Body of pancreas (tissue), 4 donors: Measurements from ENCODE around the gene ANAPC2.

Experiments used
- POLR2A ChIP-seq, 3 donors: fragments of 450-650 bp; IDR thresholded peaks; one replicate each; pipeline ENCODE4 v1.6.1; 2016; ENCODE audit warnings: antibody characterized with exemption in 3 of 3, mild to moderate bottlenecking in 2 of 3
- TF ChIP-seq, protein P1 (sequence below), 7 experiments: fragments of 450-650 bp in 4 of 7; fragments of 200-600 bp in 3 of 7; sonication (generic) in 3 of 7; IDR thresholded peaks; one replicate each; pipeline ENCODE4 v1.5.1; 2016 to 2019; ENCODE audit warnings: antibody characterized with exemption in 7 of 7

DNA sequence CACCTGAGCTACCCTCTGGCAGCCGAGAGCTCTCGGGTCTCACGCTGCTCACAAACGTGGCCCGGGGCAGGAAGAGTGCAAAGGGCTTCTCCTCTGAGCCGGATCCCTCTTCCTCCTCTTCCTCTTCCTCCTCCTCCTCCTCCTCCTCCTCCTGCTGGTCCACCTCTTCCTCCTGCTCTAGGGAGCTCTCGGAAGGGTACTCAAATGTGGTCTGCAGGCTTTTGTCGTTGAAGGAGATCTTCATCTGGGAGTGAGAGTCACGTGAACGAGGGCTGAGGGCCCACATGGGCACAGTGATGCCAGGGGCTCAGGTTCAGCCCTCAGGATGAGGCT lies 4.1 kb upstream of the ANAPC2 start:
- TF ChIP-seq, protein P1, sequence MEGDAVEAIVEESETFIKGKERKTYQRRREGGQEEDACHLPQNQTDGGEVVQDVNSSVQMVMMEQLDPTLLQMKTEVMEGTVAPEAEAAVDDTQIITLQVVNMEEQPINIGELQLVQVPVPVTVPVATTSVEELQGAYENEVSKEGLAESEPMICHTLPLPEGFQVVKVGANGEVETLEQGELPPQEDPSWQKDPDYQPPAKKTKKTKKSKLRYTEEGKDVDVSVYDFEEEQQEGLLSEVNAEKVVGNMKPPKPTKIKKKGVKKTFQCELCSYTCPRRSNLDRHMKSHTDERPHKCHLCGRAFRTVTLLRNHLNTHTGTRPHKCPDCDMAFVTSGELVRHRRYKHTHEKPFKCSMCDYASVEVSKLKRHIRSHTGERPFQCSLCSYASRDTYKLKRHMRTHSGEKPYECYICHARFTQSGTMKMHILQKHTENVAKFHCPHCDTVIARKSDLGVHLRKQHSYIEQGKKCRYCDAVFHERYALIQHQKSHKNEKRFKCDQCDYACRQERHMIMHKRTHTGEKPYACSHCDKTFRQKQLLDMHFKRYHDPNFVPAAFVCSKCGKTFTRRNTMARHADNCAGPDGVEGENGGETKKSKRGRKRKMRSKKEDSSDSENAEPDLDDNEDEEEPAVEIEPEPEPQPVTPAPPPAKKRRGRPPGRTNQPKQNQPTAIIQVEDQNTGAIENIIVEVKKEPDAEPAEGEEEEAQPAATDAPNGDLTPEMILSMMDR (IDR thresholded peaks at IDR 0.05), result no peak
- TF ChIP-seq POLR2A (IDR thresholded peaks at IDR 0.05), result no peak
